ENCODE data around the gene CCDC188. TPM values are rescaled to one million over a fixed set of nuclear protein-coding genes. Genes with fewer than 3 reads are reported as not detected.

CCDC188 gene
- total RNA-seq, 5 donors from 2014 or later (not counting 1 experiment from before 2014, with no cell fraction given) = 0.18 to 0.66 (median 0.58) TPM; not detected in 2

DNA sequence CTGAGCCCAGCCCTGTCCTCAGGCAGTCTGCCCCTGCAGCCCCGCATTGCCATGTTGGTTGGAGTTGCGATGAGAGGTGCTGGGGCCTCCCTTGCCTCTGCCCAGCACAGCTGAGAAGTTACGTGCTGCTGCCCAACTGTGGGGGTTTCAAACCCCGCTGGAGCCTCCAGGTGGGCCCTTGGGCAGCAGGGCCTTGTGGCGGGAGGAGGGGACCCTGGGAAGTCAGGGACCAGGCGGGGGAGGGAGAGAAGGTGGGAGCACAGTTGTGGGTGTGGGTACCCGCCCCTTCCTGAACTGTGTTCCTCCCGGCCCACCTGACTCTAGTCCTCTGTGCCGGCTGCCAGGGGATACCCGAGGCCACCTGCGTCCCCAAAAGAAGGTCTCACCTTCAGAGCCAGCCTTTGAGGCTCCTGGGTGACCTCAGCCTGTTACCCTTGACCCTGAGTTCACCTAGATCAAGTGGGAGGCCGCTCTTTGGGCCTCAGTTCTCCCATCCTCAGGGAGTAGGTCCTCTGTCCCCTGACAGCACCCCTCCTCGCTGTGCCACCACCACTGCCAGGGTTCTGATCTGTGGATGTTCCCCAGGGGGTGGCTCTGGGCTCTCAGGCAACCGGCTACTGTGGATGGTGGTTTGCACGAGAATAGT is 7.7 kb upstream of the CCDC188 start:
- H3K27ac Mint-ChIP-seq = no peak overlapping the region
- Histone ChIP-seq H3K9me3 (no peaks in the 10 kb centered on the region), H3K27ac (ENCODE audit: low read length) (no peak overlapping the region), H3K4me3 (ENCODE audit: control insufficient read depth in 1 of 2, extremely low read depth in 1 of 2, low read length in 1 of 2) (no peak overlapping the region), H3K4me1 (ENCODE audit: control insufficient read depth in 1 of 2, extremely low read depth in 1 of 2, insufficient read depth in 2 of 2, low read length in 2 of 2) (peaks cover 0 to 24% of the 10 kb centered on the region in 2 experiments), H3K27me3 (replicated peaks in 1 of 2; ENCODE audit: control insufficient read depth in 2 of 2, extremely low read depth in 1 of 2, insufficient read depth in 2 of 2, low read length in 1 of 2) (peaks cover 0 to 54% of the 10 kb centered on the region in 2 experiments), H3K36me3 (ENCODE audit: control insufficient read depth in 2 of 2, extremely low read depth in 1 of 2, insufficient read depth in 1 of 2, low read length in 1 of 2) (no peaks in the 10 kb centered on the region)
- DNase-seq (no peak), ATAC-seq (replicated peaks in 1 of 4) (no peak)
- H3K4me3 Mint-ChIP-seq = no peak overlapping the region
- H3K4me1 Mint-ChIP-seq = peaks cover 0 to 3% (median 2%) of the 10 kb centered on the region in 3 donors
- H3K27me3 Mint-ChIP-seq = peaks cover 0 to 5% of the 10 kb centered on the region in 2 donors
- CTCF ChIA-PET = no interaction called here
- 43% methylated on average over 12 of the region's 15 CpGs for WGBS (ENCODE audit: insufficient coverage)
- no peaks in the 10 kb centered on the region for H3K9me3 Mint-ChIP-seq
- H3K36me3 Mint-ChIP-seq = no peaks in the 10 kb centered on the region
- POLR2A ChIA-PET = no interaction called here

DNA sequence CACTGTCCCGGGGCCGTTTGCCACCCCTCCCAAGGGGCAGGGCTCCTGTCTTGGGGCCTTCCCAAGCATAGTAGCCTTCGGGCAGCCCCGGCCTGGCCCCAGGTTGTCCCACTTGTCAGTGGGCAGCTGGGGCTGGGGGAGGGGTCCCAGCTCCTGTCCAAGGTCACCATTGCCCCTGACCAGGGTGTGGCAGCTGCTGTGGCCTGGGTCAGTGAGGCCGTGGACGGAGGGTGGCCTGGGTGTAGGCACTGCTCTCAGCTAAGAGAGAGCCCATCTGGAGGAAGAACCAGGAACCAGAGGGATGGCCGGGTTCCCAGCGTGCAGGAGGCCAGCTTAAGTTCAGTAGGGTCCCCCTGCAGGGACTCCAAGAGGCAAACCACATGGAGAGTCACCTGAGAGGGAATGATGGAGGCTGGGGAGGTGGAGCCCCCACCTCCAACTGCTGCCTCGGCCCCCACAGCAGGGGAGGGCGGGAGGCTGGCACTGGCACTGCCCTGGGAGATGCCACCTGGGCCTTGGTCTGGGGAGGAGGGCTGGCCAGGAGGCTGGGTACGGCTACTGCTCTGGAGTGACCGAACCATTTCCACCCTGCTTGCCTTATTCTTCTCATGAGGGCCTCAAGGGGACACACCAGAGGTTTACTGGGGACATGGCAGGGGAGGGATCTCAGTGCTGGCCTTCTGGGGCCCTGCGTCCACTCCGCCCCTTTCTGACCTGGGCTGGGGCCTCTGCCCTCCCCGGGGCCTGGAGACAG is 6.8 kb upstream of the CCDC188 start:
- Mint-ChIP-seq H3K27ac (no peak overlapping the region), H3K4me3 (no peak overlapping the region), H3K4me1 (peaks cover 0 to 3% (median 2%) of the 10 kb centered on the region in 3 donors), H3K9me3 (no peaks in the 10 kb centered on the region), H3K27me3 (peaks cover 0 to 5% of the 10 kb centered on the region in 2 donors), H3K36me3 (no peaks in the 10 kb centered on the region)
- ChIA-PET CTCF (interaction anchor here (0.6 kb wide), 2 partner anchors 13 to 127 kb away, joined by 3 read pairs; no protein-coding TSS in a partner anchor), POLR2A (no interaction called here)
- 67% methylated on average over 11 of the region's 15 CpGs for WGBS (ENCODE audit: insufficient coverage)
- Histone ChIP-seq H3K36me3 (ENCODE audit: control insufficient read depth in 2 of 2, extremely low read depth in 1 of 2, insufficient read depth in 1 of 2, low read length in 1 of 2) (no peaks in the 10 kb centered on the region), H3K4me3 (ENCODE audit: control insufficient read depth in 1 of 2, extremely low read depth in 1 of 2, low read length in 1 of 2) (no peak overlapping the region), H3K4me1 (ENCODE audit: control insufficient read depth in 1 of 2, extremely low read depth in 1 of 2, insufficient read depth in 2 of 2, low read length in 2 of 2) (peaks cover 0 to 24% of the 10 kb centered on the region in 2 experiments), H3K9me3 (no peaks in the 10 kb centered on the region), H3K27ac (ENCODE audit: low read length) (no peak overlapping the region), H3K27me3 (replicated peaks in 1 of 2; ENCODE audit: control insufficient read depth in 2 of 2, extremely low read depth in 1 of 2, insufficient read depth in 2 of 2, low read length in 1 of 2) (peaks cover 0 to 54% of the 10 kb centered on the region in 2 experiments)
- DNase-seq = no peak
- peak in 1 of 4 experiments; percentile 5 for ATAC-seq (replicated peaks in 1 of 4)

- DNase-seq = peak; percentile 57 to 92 (median 83)
- H3K36me3 ChIP-seq (ENCODE audit: control insufficient read depth in 2 of 2, extremely low read depth in 1 of 2, insufficient read depth in 1 of 2, low read length in 1 of 2) = no peaks in the 10 kb centered on the region
- Mint-ChIP-seq H3K27ac (peak overlapping the region in 1 of 2 donors; percentile 31), H3K9me3 (no peaks in the 10 kb centered on the region), H3K4me3 (no peak overlapping the region), H3K27me3 (peaks cover 0 to 5% of the 10 kb centered on the region in 2 donors), H3K36me3 (no peaks in the 10 kb centered on the region), H3K4me1 (peaks cover 0 to 3% (median 2%) of the 10 kb centered on the region in 3 donors)
- POLR2A ChIA-PET = no interaction called here
- CTCF ChIA-PET = interaction anchor here (0.6 kb wide), 2 partner anchors 14 to 128 kb away, joined by 3 read pairs; no protein-coding TSS in a partner anchor
- peaks cover 0 to 54% of the 10 kb centered on the region in 2 experiments for H3K27me3 ChIP-seq (replicated peaks in 1 of 2; ENCODE audit: control insufficient read depth in 2 of 2, extremely low read depth in 1 of 2, insufficient read depth in 2 of 2, low read length in 1 of 2)
- H3K27ac ChIP-seq (ENCODE audit: low read length) = no peak overlapping the region
- peak; percentile 72 to 89 (median 82) for ATAC-seq (replicated peaks in 1 of 4)
- H3K4me3 ChIP-seq (ENCODE audit: control insufficient read depth in 1 of 2, extremely low read depth in 1 of 2, low read length in 1 of 2) = no peak overlapping the region
- H3K4me1 ChIP-seq (ENCODE audit: control insufficient read depth in 1 of 2, extremely low read depth in 1 of 2, insufficient read depth in 2 of 2, low read length in 2 of 2) = peaks cover 0 to 24% of the 10 kb centered on the region in 2 experiments
- no peaks in the 10 kb centered on the region for H3K9me3 ChIP-seq
- 47% methylated on average over 15 of the region's 17 CpGs for WGBS (ENCODE audit: insufficient coverage)
Measured at GRCh38 chr22:20156611-20157429, 6.0 kb upstream of the CCDC188 start.

DNA sequence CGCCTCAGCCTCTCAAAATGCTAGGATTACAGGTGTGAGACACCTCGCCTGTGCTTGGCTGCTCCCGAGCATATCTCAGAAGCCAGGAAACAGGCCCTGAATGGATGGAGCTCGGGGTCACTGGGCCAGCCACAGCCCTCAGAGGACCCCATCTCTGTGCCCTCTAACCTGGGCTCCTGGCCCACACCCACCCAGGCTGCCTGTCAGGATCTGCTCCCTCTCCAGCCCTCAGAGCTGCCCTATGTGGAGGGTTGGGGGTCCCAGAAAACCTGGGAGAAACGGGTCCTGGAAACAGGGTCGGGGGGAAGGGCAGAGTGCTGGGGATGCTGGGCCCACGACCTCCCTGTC is 5.2 kb upstream of the CCDC188 start:
- DNase-seq (no peak), ATAC-seq (replicated peaks in 1 of 4) (no peak)
- Histone ChIP-seq H3K27ac (ENCODE audit: low read length) (no peak overlapping the region), H3K27me3 (replicated peaks in 1 of 2; ENCODE audit: control insufficient read depth in 2 of 2, extremely low read depth in 1 of 2, insufficient read depth in 2 of 2, low read length in 1 of 2) (peaks cover 0 to 54% of the 10 kb centered on the region in 2 experiments), H3K4me3 (ENCODE audit: control insufficient read depth in 1 of 2, extremely low read depth in 1 of 2, low read length in 1 of 2) (no peak overlapping the region), H3K4me1 (ENCODE audit: control insufficient read depth in 1 of 2, extremely low read depth in 1 of 2, insufficient read depth in 2 of 2, low read length in 2 of 2) (peaks cover 0 to 24% of the 10 kb centered on the region in 2 experiments), H3K36me3 (ENCODE audit: control insufficient read depth in 2 of 2, extremely low read depth in 1 of 2, insufficient read depth in 1 of 2, low read length in 1 of 2) (no peaks in the 10 kb centered on the region), H3K9me3 (no peaks in the 10 kb centered on the region)
- Mint-ChIP-seq H3K9me3 (no peaks in the 10 kb centered on the region), H3K36me3 (no peaks in the 10 kb centered on the region), H3K27ac (no peak overlapping the region), H3K4me3 (no peak overlapping the region), H3K27me3 (peaks cover 0 to 5% of the 10 kb centered on the region in 2 donors), H3K4me1 (peaks cover 0 to 3% (median 2%) of the 10 kb centered on the region in 3 donors)
- ChIA-PET POLR2A (no interaction called here), CTCF (no interaction called here)
- 50% methylated on average over 5 of the region's 7 CpGs for WGBS (ENCODE audit: insufficient coverage)

DNA sequence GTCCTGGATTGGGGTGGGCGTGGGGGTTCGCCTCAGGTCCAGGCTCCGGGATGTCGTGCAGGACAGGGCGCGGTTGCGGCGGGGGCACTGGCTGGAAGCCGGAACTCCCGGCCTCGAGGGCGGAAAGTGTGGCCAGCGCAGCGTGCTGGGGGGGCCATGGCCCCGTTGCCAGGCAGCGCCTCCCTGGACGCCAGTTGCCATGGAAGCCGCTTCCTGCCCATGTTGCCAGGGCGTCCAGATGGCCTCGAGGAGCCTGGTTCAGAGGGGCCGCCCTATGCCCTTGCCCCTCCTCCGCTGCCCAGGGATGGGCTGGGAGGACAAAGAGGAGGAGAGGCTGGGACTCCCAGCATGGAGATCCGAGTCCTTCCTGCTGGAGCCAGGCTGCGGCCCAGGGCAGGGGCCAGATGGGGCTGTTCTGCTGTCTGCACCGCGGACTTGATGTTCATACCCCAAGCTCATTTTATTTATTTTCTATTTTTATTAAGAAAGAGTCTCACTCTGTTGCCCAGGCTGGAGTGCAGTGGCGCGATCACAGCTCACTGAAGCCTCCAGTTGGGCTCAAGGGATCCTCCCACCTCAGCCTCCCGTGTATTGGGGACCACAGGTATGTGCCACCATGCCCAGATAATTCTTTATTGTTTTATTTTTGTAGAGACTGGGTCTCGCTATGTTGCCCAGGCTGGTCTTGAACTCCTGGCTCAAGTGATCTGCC is 4.6 kb upstream of the CCDC188 start:
- H3K36me3 ChIP-seq (ENCODE audit: control insufficient read depth in 2 of 2, extremely low read depth in 1 of 2, insufficient read depth in 1 of 2, low read length in 1 of 2) = no peaks in the 10 kb centered on the region
- WGBS (ENCODE audit: insufficient coverage) = 43% methylated on average over 19 of the region's 30 CpGs
- H3K4me3 ChIP-seq (ENCODE audit: control insufficient read depth in 1 of 2, extremely low read depth in 1 of 2, low read length in 1 of 2) = no peak overlapping the region
- Mint-ChIP-seq H3K27me3 (peaks cover 0 to 5% of the 10 kb centered on the region in 2 donors), H3K27ac (no peak overlapping the region), H3K4me3 (no peak overlapping the region), H3K36me3 (no peaks in the 10 kb centered on the region), H3K4me1 (peaks cover 0 to 3% (median 2%) of the 10 kb centered on the region in 3 donors), H3K9me3 (no peaks in the 10 kb centered on the region)
- CTCF ChIA-PET = no interaction called here
- DNase-seq (peak in 3 of 35 experiments; percentile 16 to 20 (median 18)), ATAC-seq (replicated peaks in 1 of 4) (no peak)
- no peaks in the 10 kb centered on the region for H3K9me3 ChIP-seq
- H3K4me1 ChIP-seq (ENCODE audit: control insufficient read depth in 1 of 2, extremely low read depth in 1 of 2, insufficient read depth in 2 of 2, low read length in 2 of 2) = peaks cover 0 to 24% of the 10 kb centered on the region in 2 experiments
- H3K27ac ChIP-seq (ENCODE audit: low read length) = no peak overlapping the region
- POLR2A ChIA-PET = no interaction called here
- H3K27me3 ChIP-seq (replicated peaks in 1 of 2; ENCODE audit: control insufficient read depth in 2 of 2, extremely low read depth in 1 of 2, insufficient read depth in 2 of 2, low read length in 1 of 2) = peaks cover 0 to 54% of the 10 kb centered on the region in 2 experiments

Data from T-cell (primary cell).